ENCODE data around the gene ACBD4.

ACBD4 gene

GRCh38 chr17:45161288-45162024 is 26.0 kb downstream of the ACBD4 start, which contains the start of gene HEXIM2:
HEXIM2 (plus strand) TSS chr17:45161875; CDS start chr17:45162794, 919 bp downstream.
- peak; percentile 100 for DNase-seq

DNA sequence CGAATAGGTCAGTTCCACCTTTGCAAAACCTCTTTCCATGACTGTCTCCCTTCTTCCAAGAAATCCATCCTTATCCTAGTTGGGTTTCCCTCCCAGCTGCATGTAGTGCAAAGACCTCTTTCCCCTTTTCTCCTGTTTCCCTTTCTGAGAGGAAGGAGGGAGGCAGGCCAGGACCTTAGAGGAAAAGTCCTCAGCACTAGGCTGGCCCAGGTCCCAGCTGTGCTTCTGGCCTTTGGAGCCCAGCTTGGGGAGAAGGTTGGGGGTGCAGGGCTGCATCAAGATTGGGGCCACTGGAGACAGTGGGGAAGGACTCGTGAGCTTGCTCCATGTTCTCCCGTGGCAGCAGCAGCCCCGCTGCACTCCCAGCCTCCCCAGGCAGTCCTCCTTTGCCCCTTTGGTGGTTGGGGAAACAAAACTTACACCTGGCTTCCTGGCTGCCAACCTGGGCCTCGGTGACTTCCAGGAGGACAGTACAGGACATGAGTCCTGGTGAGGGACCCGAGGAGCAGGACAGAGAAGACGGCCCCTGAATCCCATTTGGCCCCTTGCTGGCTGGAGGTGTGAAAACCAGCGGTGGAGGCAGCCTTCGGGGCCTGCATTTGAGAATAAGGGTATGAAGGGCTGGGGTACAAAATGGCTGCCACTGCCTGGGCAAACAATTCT is 26.7 kb downstream of the ACBD4 start:
- DNase-seq: no peak

DNA sequence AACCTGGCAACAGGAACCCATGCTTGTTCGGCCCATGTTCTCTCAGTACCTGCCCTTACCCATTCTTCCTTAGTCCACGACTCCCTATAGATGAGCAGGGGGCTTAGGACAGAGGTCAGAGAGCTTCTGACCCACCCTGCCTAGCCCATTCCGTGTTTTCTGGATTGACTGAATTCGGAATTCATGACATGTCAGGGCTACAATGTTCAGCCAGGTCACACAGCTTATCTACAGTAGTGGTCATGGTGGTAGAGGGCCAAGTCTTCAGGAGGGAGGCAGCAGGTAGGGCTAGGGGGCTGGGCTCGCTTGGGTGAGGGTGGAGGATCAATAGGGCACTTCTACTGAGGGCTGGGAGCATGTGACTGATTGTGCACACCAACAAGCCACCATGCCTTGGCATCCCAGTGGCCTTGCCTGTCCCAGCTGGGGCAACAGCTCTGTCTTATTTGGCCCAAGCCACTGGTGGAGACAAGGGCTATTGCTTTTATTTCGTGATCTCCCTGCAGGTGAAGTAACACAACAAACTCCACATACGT is 29.3 kb downstream of the ACBD4 start:
- DNase-seq: no peak

GRCh38 chr17:45168991-45169752 is 33.7 kb downstream of the ACBD4 start:
- DNase-seq: no peak

DNA sequence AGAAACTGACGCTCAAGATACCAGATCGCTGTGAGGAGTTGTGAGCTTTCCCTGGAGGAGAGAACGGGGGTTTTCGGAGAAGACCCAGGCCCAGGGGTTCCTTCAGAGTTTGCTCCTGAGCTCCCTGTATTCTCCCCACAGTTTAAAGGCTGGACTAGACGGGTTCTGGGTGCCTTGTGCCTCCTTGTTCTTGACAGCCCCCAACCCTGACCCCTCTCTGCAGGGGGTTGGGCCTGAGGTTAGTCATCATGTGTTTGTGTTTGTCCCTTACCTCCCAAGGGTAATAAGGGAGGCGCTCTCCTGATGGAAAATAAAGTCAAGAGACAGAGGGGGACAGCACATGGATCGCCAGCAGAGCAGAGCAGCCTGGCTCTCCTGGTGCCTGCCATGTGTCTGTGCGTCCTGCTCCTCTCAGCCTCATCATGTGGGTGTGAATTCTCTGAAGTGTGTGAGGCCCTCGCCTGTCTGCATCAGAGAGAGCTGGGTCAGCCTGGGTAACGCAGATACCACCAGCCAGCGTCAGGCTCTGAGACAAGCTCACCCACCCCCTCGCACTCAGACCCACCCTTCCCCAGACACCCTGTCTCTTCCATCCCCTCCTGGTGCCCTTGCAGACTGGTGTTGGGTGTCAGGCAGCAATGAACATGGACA is 34.9 kb downstream of the ACBD4 start:
- no peak for DNase-seq

GRCh38 chr17:45170931-45171337 is 35.4 kb downstream of the ACBD4 start:
- peak; percentile 59 to 61 for DNase-seq

DNA sequence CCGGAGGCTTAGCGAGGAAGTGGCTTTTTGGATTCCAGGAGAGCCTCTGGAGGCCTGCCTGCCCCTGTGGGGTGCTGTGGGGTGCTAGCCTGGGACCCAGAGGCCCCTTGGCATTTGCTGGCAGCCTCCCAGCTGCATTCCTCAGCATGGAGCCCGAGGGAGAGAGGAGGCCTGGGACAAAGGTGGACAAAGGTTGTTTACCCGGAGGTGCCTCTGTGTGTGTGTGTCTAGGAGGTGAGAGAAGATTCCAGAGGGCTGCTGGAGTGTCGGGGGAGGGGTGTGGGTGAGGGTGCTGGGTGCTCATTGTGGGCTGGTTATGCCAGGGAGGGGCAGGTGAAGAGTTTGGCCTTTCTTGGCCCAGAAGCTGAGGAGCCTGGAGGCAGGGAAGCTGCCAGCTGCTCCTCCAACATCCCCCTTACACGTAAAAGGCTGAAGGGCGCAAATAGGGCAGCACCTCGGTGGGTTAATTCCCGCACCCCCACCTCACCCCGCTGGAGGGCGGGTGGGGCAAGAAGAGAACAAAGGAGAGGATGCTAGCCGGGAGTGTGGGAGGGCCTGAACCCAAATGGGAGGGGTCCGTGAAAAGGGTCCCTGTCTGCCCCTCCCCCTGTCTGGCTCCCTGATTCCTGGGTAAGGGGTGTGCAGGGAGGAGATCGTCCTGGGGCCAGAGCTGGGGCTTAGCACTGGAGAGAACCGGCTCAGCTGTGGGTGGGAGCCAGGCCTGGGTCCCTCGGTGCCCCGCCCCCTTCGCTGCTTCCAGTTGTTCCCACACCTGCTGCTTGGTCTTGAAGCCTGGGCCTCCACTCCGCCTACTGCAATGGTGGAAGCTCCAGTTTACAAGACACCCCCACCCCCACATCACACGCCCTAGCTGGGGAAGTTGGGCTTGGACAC is 36.1 kb downstream of the ACBD4 start:
- DNase-seq: peak; percentile 76 to 92

GRCh38 chr17:45172232-45172540 is 36.7 kb downstream of the ACBD4 start:
- no peak for DNase-seq

DNA sequence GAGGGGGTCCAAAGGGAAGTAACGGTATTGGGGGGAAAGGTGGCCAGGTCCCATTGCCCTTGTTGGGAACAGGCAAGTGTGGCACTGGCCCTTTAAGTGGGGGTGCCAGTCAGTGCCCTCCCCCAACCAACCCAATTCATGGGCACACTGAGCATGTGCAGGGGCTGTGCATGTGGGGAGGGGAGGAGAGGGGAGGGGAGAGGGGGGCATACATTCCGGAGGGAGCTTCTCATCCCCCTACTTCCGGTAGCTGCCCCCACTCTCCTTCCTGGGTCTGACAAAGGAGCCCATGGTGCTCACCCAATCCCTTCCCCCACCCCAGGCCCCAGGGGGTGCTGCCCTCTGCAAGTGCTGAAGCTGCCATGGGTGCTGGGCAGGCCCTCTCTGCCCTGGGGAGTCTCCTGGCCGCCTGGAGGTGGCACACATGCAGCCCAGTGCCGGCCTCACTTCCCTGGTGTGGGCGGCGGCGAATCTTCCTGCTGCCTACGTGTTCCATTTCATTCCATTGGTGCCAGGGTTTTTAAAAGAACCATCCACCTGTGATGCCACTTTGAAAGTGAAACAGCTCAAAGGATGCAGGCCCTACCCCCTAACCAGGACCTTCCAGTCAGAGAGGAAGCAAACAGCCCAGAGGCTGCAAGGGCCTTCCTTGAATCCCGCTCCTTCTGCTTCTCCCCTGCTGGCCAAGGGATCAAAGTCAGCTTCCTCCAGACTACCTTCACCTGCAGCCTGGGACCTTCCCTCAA is 37.2 kb downstream of the ACBD4 start:
- peak; percentile 26 to 28 for DNase-seq

DNA sequence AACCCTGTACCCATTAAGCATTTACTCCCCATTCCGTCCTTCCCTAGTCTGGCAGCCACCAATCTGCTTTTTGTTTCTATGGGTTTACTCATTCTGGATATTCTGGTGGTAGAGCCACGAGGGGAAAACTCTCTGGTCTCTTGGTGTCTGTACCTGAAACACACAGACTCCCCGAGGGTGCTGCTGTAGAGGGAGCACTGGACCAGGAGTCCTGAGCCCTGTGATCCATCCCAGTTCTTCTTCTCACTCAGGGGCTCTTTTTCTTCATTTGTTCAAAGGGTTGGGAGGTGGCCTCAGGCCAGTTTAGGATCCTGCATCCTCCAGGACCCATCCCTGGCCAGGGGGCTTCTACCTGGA is 40.2 kb downstream of the ACBD4 start:
- no peak for DNase-seq

- no peak for DNase-seq
These were observed 42.1 kb downstream of the ACBD4 start for GRCh38 chr17:45177563-45177962.

- no peak for DNase-seq
These were observed 48.7 kb downstream of the ACBD4 start for GRCh38 chr17:45184144-45184543.

DNA sequence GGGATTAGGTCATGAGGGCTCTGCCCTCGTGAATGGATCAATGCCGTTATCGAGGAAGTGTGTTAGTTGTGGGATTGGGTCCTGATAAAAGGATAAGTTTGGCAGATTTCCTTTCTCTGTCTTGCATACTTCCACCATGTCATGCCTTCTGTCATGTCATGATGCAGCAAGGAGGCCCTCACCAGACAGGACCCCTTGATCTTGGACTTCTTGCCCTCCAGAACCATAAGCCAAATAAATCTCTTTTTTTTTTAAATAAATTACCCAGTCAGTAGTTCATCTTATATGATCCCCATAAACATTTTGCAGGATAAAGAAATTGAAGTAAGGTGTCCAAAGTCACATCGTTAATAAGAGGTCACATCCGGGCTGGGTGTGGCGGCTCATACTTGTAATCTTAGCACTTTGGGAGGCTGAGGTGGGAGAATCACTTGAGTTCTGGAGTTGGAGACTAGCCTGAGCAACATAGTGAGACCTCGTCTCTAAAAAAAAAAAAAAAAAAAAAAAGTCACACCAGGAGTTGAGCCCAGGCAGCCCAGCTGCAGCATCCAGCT is 51.4 kb downstream of the ACBD4 start:
- DNase-seq: no peak

DNA sequence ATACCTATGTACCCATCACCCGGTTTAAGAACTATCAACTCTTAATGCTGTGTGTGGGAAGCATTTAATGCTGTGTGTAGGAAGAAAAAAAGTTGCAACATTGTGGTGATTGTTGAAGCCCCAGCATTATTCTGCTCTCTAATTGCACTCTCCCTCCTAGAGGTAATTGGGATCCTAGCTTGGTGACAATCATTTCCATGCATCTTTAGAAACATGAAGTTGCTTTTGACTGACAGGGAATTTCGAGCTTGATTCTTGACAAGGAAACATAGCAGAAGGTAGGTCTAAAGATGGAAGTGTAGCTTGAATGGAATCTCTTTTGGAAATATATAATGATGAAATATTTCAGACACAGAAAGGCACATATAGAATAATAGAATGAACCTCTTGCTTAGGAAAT is 53.5 kb downstream of the ACBD4 start:
- no peak for DNase-seq

DNA sequence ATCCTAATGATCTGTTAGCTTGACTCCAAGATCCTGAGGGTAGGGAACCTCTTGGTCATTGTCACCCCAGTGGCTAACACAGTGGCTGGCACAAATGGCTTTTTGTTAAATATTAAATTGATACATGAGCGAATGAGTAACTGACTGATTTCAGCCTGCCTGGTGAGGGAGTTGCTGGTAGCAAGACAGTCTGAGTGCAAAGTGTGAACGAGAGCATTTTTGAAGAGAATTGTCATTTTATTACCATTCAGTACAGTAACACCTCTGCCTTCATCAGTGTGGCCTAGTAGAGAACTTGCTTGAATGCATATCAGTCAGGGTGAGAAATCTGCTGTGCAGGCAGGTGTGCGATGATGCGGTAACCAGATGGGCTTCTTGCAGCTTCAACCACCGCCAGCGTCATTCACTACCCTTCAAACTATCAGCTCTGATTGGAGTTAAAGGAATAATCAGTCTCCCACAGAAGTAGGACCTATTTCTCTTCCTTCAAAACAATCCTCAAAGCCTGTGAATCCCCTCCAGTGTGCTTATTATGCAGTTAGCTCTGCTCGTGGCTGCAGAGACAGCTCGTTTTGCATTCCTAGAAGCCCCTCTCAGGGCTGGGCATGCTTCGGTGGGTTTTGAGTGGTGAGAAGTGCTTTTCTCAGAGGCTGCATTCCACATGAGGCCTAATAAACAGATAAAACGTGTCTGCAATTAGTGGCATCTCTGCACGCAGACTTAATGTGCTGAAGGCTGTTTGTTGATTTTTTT is 55.2 kb downstream of the ACBD4 start:
- no peak for DNase-seq
